ENCODE data around the gene GSTT2B.
"Not testable (repeated sequence)": the region's sequence is repeated elsewhere in the genome, so short reads cannot be mapped to it uniquely, and the experiment has no call there.

DNA sequence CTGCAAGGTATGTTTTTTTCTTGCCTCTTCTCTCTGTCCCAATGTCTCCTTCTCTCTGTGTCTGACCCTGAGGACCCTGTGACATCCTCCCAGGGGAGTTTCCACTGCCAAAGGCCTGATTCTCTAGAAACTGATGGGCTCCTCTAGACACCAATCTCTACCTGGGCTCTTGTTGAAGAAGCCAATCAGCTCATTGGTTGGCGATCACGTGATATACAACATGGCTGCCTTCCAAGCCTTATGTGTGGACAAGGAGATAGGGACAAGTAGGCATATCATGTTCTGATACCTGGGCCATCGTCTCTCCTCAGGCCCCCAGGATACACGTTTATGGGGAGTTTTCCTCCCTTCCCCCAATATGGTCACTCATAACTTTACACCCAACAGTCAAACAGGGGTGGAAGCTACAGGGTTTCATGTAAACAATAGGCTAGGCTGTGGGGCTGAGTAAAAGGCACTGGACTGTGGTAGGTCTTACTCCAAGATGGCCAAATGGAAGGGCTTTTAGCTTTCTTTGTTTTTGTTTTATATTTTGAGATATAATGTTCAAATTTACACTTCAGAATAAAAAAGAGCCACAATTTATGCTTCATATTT, 32.7 kb upstream of the GSTT2B start:
- TF ChIP-seq, protein P1, sequence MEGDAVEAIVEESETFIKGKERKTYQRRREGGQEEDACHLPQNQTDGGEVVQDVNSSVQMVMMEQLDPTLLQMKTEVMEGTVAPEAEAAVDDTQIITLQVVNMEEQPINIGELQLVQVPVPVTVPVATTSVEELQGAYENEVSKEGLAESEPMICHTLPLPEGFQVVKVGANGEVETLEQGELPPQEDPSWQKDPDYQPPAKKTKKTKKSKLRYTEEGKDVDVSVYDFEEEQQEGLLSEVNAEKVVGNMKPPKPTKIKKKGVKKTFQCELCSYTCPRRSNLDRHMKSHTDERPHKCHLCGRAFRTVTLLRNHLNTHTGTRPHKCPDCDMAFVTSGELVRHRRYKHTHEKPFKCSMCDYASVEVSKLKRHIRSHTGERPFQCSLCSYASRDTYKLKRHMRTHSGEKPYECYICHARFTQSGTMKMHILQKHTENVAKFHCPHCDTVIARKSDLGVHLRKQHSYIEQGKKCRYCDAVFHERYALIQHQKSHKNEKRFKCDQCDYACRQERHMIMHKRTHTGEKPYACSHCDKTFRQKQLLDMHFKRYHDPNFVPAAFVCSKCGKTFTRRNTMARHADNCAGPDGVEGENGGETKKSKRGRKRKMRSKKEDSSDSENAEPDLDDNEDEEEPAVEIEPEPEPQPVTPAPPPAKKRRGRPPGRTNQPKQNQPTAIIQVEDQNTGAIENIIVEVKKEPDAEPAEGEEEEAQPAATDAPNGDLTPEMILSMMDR (IDR thresholded peaks at IDR 0.05), result not testable (repeated sequence)
- not testable (repeated sequence) for TF ChIP-seq RAD21 (IDR thresholded peaks at IDR 0.05; ENCODE audit: low read length); EP300 (IDR thresholded peaks at IDR 0.05; ENCODE audit: borderline replicate concordance in 1 of 2, low read depth in 1 of 2, low read length in 1 of 2); SMC3 (IDR thresholded peaks at IDR 0.05; ENCODE audit: low read depth, low read length); CHD2 (IDR thresholded peaks at IDR 0.05; ENCODE audit: low read length, partially characterized antibody); JUND (IDR thresholded peaks at IDR 0.05); GABPA (IDR thresholded peaks at IDR 0.05; ENCODE audit: low read depth); MXI1 (IDR thresholded peaks at IDR 0.05; ENCODE audit: low read depth, low read length); ELF1 (IDR thresholded peaks at IDR 0.05); POLR2AphosphoS5 (IDR thresholded peaks at IDR 0.05; ENCODE audit: low read depth, low read length); TAF1 (IDR thresholded peaks at IDR 0.05; ENCODE audit: borderline replicate concordance, low read depth, low read length)
- TF ChIP-seq, protein P2, sequence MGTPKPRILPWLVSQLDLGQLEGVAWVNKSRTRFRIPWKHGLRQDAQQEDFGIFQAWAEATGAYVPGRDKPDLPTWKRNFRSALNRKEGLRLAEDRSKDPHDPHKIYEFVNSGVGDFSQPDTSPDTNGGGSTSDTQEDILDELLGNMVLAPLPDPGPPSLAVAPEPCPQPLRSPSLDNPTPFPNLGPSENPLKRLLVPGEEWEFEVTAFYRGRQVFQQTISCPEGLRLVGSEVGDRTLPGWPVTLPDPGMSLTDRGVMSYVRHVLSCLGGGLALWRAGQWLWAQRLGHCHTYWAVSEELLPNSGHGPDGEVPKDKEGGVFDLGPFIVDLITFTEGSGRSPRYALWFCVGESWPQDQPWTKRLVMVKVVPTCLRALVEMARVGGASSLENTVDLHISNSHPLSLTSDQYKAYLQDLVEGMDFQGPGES (IDR thresholded peaks at IDR 0.05; ENCODE audit: low read depth, low read length), result not testable (repeated sequence)
- TF ChIP-seq, protein P3, sequence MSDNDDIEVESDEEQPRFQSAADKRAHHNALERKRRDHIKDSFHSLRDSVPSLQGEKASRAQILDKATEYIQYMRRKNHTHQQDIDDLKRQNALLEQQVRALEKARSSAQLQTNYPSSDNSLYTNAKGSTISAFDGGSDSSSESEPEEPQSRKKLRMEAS (IDR thresholded peaks at IDR 0.05; ENCODE audit: low read depth), result not testable (repeated sequence)
